H1 (cell line): ENCODE results near the gene CWH43. TPM values are rescaled to one million over a fixed set of nuclear protein-coding genes. Genes with fewer than 3 reads are reported as not detected.

ENCODE experiments used
- CBX8 ChIP-seq: fragments of 300-800, 300-1000 bp; sonication (generic); IDR thresholded peaks from 2 replicates; pipeline ENCODE4 v1.7.1; 2016; ENCODE audit warnings: low read depth, low read length, borderline replicate concordance
- CTCF ChIP-seq, 3 experiments: IDR thresholded peaks; 1 replicate in 2 of 3; 2 replicates in 1 of 3; pipeline versions ENCODE4 v1.5.1 to v1.6.1; 2011; ENCODE audit warnings: low read length in 3 of 3, mild to moderate bottlenecking in 3 of 3, inconsistent platforms in 2 of 3, low read depth in 1 of 3, moderate library complexity in 1 of 3; ENCODE audit not compliant: insufficient read depth in 1 of 3; ENCODE audit errors: control extremely low read depth in 1 of 3
- YY1 ChIP-seq: IDR thresholded peaks from 2 replicates; pipeline ENCODE4 v1.6.1; 2011; ENCODE audit warnings: low read depth, mild to moderate bottlenecking, low read length
- polyA plus RNA-seq, 7 experiments: library from polyadenylated mRNA; depleted of rRNA in 3 of 7; stranded (reverse) in 5 of 7; unstranded in 2 of 7; fragments of >200 nt in 5 of 7; fragments of 200-250 nt in 2 of 7; gene quantifications; 1 replicate in 5 of 7; 2 replicates in 1 of 7; 4 replicates in 1 of 7; pipeline versions ENCODE4 v1.2.1 to v1.2.3, GENCODE V29; 2011 to 2013; ENCODE audit warnings: missing spikeins in 2 of 7, mixed read lengths in 2 of 7
- total RNA-seq: library from RNA; stranded (reverse); fragmentation: NEBNext Ultra II Directional; extraction: Animal tissue kit (Norgen Biotek cat#: 25700); gene quantifications from 2 replicates; pipeline ENCODE4 v1.2.1, GENCODE V29; 2021

The CWH43 gene
- total and polyA plus RNA-seq, 2 of the 8 experiments (the other 6 are each of a cell fraction or from before 2014, with no cell fraction given), result not detected

DNA sequence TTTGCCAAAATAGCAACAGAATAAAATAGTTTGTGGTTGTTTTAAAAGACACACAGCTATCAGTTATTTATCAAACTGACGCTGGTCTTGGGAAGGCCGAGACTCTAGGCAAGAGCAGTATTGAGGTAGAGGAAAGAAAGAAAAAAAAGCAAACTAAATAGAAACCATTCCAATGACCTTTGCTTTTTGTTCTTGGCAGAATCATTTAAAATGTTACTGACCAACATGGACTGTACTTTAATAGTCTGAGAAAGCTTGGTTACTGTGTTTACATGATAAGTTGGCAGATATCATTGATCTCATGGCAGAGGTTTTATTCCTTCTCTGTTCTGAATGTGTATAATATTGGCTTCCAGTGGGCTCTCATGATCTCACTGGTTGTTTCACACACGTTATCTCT lies 11.9 kb downstream of the CWH43 start (continued):
- TF ChIP-seq CTCF (IDR thresholded peaks at IDR 0.05; ENCODE audit: control extremely low read depth in 1 of 3, insufficient read depth in 1 of 3, low read depth in 1 of 3, low read length in 3 of 3), result no peak
- TF ChIP-seq CBX8, result no peak
- no peak for TF ChIP-seq YY1
